NCI-H510A treated with DMSO at 0.1 percent for 48 hours (cell line): Measurements from ENCODE around the gene CWH43.
"Not testable (repeated sequence)": the region's sequence is repeated elsewhere in the genome, so short reads cannot be mapped to it uniquely, and the experiment has no call there.

ENCODE experiments used
- DNase-seq: peaks from one replicate; lab custom pipeline; 2025; lab: John Stamatoyannopoulos, UW

Gene CWH43

DNA sequence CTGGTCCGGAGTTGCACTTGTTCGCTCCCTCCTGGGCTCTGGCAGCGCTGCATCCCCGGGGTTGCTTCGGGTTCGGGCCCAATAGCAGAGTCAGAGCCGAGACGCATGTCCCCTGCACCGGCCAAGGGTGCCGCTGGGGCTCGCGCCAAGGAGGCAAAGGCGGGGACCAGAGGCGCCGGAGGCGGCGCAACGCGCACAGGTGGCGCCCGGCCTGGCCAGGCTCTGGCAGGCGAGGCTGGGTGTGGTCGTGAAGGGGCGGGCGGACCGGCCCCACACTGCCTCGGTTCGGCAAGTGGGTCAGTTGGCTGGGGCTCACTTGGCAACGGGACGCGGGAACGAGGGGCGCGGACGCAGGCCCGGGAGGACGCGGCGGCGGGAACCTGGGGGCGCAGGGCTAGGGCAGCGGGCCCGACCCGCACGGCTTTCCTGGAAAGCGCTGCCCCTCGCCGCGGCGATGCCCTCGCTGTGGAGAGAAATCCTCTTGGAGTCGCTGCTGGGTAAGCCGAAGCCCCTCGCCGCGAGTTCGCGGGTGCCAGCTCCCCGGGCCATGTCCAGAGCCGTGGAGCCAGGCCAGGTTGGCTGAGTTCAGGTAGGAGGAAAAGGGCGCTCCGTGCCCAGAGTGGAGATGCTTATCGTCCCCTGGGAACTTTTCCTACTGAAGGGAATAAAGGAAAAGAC lies at the start of gene CWH43:
CWH43 (plus strand) TSS at position 300 of the 678 bp plus-strand sequence; CDS start at position 455, 155 bp downstream.
- no peak for DNase-seq

DNA sequence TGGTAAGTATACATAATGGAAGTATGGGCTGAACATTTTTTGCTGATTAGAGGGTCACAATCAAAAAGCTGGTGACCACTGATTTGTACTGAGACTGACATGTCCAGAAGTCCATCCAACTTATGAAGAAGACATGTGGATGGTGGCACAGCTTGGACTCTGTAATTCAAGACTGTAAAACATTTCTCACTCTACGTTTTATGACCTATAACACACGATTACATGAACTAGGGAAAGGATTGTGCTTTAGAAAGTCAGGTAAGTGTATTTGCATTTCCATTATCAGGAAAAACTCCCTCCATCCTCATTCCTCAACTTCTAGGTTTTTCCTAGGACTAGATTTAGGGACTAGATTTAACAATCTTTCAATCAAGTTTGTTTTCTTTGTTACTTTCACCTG lies 49.0 kb upstream of the CWH43 start:
- no peak for DNase-seq

DNA sequence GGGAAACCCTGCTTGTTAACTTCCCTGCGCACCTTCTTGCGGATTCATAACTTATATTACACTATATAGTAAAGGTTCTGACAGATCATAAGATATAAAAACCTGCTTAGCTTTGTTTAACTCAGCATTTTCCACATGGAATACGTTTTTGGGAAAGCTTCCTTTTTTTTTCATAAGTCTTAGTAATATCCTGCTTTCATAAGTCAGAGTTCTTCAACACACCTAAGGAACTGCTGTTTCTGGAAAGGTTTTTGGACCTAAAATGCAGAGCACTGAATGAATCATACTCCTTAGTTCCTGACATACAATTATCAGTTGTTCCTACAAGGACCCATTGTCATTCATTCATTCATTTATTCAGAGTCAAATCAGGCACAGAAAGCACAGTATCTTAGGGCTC lies 47.2 kb upstream of the CWH43 start:
- DNase-seq = no peak

DNA sequence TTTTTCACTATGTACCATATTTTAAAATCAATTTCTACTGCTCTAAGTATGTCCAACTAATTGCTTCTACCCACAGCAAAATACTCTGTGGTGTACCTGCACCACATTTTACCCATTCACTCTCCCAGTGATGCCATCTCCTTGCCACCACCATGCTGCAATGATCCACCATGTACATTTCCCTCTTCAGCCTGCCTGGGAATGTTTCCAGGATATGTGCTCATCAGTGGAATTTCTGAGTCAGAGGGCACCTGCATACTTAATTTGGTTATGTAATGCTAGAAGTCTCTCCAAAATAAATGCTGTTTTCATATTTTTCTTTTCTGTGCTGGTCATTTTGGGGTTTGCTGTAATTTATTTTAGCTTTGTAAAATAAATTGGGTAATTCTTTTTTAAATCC lies 46.3 kb upstream of the CWH43 start:
- DNase-seq = no peak

DNA sequence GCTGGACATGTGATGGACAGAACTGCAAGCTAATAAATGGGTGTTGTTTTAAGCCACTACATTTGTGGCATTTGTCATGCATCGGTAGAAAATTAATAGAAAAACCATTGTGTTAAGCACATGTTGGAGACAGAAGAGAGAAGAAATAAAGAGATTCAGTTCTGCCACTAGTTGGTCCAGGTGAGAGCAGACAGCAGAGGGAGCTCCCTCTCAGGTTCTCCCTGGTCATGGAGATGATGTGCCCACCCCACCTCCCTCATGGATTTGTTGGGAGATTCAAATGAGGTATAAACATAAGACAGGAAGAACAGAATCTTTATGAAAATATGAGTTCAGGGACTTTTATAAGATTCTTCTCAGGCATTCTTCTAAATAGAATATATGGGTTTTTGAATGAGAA lies 42.7 kb upstream of the CWH43 start:
- no peak for DNase-seq

DNA sequence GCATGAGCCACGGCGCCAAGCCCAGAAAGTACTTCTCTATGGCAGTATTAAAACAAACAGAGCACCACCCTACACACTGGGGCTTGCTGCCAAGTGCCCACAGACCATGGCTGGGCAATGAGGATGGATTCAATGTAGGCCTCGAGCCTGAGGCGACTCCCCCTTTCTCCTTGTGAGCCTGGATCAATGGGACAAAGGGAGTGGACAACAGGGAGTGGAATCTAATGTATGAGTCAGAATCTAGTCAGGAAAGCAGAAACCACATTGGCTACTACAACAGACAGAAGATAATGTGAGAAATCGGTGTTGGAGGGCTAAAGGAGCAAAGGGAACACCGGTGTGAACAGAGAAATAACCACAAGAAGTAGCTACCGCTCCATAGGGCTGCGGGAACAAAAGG lies 41.8 kb upstream of the CWH43 start:
- no peak for DNase-seq

DNA sequence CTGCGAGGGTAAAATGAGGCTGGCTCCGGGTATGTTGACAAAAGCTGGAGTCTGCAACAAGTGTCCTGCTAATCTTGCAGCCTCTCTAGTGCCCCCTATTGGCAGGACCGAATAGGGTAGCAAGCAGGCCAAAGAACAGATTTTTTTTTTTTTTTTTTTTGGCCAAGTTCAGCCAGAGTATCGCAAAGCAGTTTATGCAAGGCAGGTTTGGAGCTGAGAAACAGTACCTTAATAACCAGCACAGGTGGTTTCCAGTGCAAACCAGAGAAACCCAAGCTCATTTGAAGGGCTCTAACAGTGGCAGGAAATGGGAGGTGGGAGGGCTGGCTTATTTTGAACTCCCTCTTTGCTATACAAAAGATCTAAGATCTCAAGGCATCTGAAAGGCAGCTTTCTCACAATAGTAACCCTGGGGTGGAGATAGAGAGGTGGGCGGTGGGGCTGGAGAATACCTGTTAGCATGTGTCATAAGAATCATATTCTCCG lies 41.3 kb upstream of the CWH43 start:
- no peak for DNase-seq

DNA sequence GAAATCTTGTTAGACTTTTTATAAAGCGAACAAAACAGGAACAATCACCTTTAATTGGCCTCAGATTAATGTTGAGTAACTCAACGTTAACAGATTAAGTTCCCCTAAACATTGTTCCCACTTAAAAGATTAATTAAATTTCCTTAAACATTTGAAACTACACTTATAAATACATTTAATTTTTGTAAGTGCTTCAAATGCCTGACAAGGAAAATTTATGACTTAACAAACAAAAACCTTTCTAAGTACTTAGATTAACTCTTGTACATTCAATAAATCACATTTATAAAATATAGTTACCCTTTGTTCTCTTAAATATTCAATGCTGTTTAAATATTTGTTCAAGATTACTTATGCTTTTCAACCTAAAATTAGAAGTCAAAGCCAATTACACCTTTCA lies 40.1 kb upstream of the CWH43 start:
- DNase-seq = no peak

DNA sequence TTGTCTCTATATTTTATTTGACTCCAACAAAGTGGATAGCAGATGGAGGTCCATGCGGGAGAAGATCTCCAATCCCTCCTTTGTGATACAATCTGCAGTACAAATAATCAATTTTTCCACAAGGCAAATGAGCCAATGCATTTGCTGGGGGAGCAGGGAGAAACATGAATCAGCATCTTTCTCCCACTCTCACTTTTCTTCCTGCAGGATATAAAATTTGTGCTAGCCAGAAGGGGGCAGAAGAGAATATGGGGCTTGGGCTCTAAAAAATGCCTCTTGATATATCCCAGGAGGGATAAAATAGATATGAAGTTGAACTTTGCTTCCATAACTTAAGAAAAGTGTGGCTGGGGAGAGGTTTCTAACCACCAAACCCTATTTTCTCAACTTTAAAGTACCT lies 38.3 kb upstream of the CWH43 start:
- DNase-seq = no peak

DNA sequence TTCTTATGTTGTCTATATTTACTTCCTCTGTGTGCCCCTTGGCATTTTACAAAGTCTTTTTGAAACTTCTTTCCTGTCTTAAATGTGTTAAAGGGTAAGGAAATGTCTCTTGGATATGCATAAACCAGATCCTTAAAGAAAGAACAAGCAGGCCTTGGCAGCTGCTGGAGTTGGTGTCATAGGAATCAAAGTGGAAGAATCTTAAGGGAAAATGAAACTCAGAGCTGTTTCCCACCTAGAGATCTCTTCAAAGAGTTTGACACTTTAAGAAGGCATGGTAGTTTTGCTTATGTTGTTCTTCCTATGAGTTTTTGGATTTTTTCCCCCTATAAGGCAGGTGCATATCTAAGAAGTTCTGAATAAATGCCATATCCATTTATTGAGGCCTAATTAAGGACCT lies 37.0 kb upstream of the CWH43 start:
- DNase-seq = no peak

DNA sequence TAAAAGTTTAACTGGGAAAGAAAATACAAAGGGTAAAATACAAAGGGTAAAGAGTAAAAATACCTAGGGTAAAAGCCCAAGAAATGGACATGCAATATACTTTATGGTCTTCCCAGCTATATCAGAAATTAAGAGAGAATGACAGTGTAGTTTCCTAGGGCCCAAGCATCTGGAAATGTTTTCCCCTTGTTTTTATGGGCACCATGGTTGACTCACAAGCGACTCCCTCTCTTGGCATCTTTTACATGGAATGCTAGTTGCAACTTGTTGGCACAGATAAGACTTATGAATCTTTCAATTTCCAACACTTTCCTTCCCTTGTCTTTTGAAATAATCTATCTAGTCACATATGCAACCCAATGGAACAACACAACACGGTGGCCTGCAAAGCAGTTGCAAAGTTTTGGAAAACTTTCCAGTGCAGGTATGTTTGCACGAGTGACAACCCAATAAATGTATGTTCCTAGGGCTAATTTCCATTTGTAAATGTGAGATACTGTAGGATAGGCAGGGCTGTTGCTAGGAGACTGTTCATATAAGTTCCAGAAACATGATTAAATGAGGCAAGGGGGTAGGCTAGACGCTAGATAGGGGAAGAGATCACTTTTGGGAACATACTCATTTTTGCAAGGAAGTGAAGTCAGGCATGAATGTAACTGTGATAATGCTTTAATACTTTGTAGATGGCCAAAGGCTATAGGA lies 36.4 kb upstream of the CWH43 start:
- DNase-seq = no peak

DNA sequence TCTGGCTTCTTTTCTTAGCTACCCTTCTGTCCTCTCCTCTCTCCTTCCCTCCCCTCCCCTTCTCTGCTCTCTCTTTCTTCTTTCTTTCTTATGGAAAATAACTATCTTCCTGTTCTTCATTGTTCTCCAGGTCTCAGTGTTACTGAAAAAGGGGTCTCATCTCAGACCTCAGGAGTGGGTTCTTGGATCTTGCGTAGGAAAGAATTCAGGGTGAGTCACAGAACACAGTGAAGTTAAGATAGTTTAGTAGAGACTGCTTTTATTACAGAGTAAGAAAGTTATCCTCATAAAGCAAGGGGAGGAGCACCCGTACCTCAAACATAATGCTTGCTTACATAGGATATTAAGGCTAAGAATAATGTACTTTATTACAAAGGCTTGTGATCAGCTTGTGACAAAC lies 31.8 kb upstream of the CWH43 start:
- DNase-seq = no peak

DNA sequence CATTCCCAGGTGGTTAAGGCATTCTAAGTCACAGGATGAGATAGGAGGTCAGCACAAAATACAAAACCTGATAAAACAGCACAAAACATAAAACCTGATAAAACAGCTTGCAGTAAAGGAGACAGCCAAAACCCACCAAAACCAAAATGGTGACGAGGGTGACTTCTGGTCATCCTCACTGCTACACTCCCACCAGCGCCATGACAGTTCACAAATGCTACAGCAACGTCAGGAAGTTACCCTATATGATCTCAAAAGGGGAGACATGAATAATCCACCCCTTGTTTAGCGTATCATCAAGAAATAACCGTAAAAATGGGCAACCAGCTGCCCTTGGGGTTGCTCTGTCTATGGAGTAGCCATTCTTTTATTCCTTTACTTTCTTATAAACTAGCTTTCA lies 28.7 kb upstream of the CWH43 start:
- not testable (repeated sequence) for DNase-seq

DNA sequence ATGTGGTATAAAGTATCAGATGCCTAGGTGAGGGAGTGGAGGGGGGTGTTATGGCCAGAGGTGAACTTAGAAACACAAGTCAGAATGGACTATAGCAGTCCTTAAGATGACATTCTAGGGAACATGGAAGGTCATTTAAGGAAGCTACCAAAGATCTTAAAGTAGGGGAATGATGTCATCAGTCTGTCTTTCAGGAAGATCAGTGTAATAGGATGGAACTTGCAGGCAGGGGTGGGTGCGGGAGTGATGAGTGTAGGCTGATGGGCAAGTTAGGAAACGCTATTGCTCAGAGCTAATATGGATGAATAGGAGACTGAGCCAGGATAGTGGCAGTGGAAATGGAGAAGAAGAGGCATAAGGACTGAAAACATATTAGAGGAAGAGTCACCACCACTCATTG lies 27.5 kb upstream of the CWH43 start:
- no peak for DNase-seq

DNA sequence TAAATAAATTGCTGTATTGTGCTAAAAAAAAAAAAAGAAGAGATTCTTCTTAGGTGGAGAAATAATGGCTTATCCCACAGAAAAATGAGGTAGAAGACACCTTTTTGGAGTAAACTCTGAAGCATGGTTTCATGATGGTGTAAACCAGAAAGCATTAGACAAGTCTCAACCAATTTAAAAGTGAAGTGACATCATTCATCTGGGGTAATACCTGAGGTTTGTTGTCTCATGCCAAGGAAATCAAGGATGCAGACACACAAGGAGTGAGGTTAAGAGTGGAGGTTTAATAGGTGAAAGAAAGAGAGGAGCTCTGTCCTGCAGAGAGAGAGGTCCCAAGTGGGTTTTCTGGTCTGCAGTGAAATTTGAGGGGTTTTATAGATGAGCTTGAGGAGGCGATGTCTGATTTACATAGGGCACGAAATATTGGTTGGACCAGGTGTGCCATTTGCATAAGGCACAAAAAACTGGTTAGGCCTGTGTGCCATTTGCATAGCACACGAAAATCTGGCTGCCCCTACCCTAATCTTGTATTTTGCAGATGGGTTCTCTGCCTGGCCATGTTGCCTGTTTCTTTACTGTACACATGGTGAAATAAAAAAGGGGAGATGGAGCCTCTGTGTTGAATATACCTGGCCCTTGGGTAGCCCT lies 25.0 kb upstream of the CWH43 start:
- DNase-seq = no peak

DNA sequence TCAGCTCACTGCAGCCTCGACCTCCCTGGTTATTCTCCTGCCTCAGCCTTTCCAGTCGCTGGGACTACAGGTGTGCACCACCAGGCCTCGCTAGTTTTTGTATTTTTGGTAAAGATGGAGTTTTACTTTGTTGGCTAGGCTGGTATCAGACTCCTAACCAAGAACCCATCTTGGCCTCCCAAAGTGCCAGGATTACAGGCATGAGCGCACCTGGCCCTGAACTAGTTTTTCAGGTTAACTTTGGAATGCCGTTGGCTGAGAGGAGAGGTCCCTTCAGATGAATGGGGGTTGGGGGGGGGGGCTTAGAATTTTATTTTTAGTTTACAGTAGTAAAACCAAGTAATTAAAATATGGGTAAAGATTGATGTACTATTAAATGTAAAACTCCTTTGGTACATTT lies 23.4 kb upstream of the CWH43 start:
- DNase-seq = no peak

DNA sequence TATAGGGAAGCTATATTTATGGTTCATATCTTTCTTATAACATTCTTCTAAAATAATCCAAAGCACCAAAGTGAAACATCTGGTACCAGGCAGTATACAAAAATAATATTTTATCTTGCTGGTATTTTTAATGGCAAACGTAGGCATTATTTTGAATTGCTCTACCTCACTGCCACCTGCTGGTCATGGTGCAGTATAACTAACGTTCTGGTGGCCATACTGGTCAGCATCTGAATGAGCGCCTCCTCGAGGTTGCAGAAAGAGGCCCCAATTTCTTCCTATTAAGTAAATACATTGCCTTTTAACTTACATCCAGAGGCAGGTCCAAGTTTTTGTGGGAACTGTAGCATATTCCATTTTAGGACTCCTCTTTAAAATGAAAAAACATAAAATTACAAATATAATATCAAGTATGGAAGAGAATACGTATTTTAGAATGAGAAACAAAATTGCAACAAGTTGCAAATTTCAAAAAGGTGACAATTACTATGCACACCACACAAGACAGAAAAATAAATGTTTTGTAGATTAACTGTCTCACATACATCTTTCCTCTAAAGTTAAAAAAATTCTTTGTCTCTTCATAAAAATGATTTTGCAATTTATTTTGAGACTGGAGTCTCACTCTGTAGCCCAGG lies 22.9 kb upstream of the CWH43 start:
- DNase-seq = peak; percentile 76

DNA sequence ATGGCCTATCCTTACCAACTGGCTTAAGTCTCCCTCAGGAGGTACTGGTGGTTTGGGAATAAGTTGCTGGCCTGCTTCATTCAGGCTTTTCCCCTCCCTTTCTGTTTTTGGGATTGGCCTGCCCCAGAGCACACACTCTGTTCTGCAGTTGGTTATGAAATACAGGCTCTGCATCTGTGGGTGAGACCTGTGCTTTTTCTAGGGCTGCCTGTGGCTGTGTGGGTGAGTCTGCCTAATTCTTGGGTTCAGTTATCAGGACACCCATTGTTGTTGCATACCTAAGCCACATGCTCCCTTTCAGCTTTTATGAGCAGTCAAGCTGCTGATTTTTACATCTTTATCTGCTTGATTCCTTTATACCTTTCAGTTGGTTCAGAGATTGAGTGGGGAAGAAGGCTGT lies 19.0 kb upstream of the CWH43 start:
- DNase-seq = no peak

DNA sequence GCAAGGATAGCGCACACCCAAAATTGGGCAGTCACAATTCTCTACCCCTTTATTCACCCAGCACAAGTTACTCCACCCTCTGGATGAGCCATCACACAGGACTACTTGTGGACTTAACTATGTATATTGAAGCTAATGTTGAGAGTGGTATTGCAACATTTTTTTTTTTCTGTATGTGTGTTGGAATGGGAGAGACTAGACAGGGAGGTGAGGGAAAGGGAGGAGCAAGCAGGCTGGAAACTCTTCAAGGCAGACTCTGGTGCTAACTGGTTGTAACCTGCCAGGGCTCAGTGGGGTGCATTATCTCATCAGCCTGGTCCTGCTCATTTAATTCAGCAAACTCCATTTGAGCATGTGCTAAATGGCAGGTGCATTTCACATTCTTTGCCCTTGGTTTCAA lies 18.4 kb upstream of the CWH43 start:
- no peak for DNase-seq

DNA sequence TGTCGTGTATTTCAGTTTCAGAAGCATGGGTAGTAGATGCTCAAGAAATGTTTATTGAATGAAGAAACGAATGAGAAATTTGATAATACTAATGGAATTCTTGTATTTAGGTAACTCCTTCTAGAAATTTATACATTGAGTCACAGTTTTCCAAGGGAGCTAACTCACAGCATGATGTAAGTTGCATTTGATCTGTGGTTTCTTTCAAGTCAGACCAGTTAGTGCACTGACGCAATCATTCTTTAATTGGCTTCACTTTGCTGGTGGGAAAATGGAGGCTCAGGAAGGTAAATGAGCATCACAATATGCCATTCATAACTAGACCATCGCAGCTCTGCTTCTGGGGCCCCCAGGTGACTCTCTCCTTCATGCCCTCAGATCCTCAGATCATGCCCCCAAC lies 17.3 kb upstream of the CWH43 start:
- no peak for DNase-seq

DNA sequence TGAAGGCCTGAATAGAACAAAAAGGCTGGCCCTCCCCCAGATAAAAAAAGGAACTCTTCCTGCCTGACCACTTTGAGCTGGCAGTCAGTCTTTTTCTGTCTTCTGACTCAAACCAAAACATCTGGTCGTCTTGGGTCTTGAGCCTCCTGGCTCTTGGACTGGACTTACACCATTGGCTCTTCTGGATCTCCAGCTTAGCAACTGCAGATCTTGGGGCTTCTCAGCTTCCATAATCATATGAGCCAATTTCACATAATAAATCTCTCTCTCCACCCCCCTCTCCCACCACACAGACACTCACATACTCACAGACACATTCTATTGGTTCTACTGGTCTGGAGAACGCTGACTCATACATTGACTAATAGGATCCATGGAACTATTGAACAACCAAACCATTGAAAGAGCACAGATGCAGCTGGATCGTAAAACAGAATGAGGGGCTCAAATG lies 15.6 kb upstream of the CWH43 start:
- no peak for DNase-seq

DNA sequence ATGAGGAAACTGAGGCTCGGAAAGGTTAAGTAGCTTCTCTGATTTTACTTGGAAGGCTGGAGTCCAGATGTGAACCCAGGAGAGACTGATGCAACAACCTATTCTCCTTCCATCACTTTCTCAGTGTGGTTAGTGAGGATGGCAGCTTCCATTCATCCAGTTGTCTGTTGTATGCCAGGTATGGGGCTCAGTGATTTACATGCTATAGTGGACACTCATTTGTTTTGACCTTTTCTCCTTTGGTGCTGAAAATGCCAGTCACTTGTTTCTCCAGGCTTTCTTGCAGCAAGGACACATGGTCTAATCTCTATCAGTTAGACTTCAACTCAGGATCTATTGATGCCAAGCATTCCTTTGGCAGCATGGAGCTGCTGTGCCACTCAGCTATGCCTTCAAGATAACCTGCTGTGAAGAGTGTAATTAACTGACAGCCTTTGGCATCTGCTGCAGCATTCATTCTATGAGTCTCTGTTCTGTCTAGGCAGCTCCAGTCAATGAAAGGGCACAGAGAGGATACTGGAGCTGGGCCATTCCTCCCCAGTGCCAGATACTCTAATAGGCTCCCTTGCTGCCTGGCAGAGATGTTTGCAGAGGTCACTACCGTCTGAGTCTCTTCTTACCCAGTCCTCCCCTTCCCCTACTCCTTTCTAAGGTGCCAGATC lies 11.0 kb upstream of the CWH43 start:
- no peak for DNase-seq
